Measurements from ENCODE around the gene RAPGEF5. TPM values are rescaled to one million over a fixed set of nuclear protein-coding genes. Genes with fewer than 3 reads are reported as not detected.

Gene RAPGEF5
- total RNA-seq, 1 donor from 2014 or later, result 0.70 TPM

- intact Hi-C loops (cut with micrococcal nuclease), result no loop called here
- Mint-ChIP-seq H3K27ac (no peak overlapping the region), H3K4me1 (ENCODE audit: low read depth) (no peaks in the 10 kb centered on the region), H3K4me3 (no peak overlapping the region), H3K9me3 (no peaks in the 10 kb centered on the region), H3K36me3 (ENCODE audit: low read depth) (no peaks in the 10 kb centered on the region), H3K27me3 (ENCODE audit: insufficient read depth) (peaks cover 11% of the 10 kb centered on the region)
- DNase-seq (ENCODE audit: low spot score), result no peak
Measured at GRCh38 chr7:22332461-22332870, 24.5 kb downstream of the RAPGEF5 start.

GRCh38 chr7:22331704-22332103 is 25.2 kb downstream of the RAPGEF5 start:
- Mint-ChIP-seq H3K27me3 (ENCODE audit: insufficient read depth) (peaks cover 11% of the 10 kb centered on the region), H3K36me3 (ENCODE audit: low read depth) (no peaks in the 10 kb centered on the region), H3K4me1 (ENCODE audit: low read depth) (no peaks in the 10 kb centered on the region), H3K4me3 (no peak overlapping the region), H3K27ac (no peak overlapping the region), H3K9me3 (no peaks in the 10 kb centered on the region)
- intact Hi-C loops (cut with micrococcal nuclease), result no loop called here
- no peak for DNase-seq (ENCODE audit: low spot score)

- Mint-ChIP-seq H3K36me3 (ENCODE audit: low read depth) (no peaks in the 10 kb centered on the region), H3K9me3 (no peaks in the 10 kb centered on the region), H3K4me1 (ENCODE audit: low read depth) (no peaks in the 10 kb centered on the region), H3K4me3 (no peak overlapping the region), H3K27ac (no peak overlapping the region), H3K27me3 (ENCODE audit: insufficient read depth) (peaks cover 11% of the 10 kb centered on the region)
- intact Hi-C loops (cut with micrococcal nuclease), result no loop called here
- DNase-seq (ENCODE audit: low spot score), result no peak
Measured at GRCh38 chr7:22330903-22331302, 26.1 kb downstream of the RAPGEF5 start.

- H3K4me1 Mint-ChIP-seq (ENCODE audit: low read depth), result no peaks in the 10 kb centered on the region
- peaks cover 8% of the 10 kb centered on the region for H3K27me3 Mint-ChIP-seq (ENCODE audit: insufficient read depth)
- no peak overlapping the region for H3K27ac Mint-ChIP-seq
- no peaks in the 10 kb centered on the region for H3K36me3 Mint-ChIP-seq (ENCODE audit: low read depth)
- no peak overlapping the region for H3K4me3 Mint-ChIP-seq
- intact Hi-C loops (cut with micrococcal nuclease), result no loop called here
- H3K9me3 Mint-ChIP-seq, result no peaks in the 10 kb centered on the region
- no peak for DNase-seq (ENCODE audit: low spot score)
Measured at GRCh38 chr7:22329816-22330524, 27.0 kb downstream of the RAPGEF5 start.

- Mint-ChIP-seq H3K9me3 (no peaks in the 10 kb centered on the region), H3K4me1 (ENCODE audit: low read depth) (no peaks in the 10 kb centered on the region), H3K27ac (no peak overlapping the region), H3K36me3 (ENCODE audit: low read depth) (no peaks in the 10 kb centered on the region), H3K4me3 (no peak overlapping the region), H3K27me3 (ENCODE audit: insufficient read depth) (peaks cover 7% of the 10 kb centered on the region)
- intact Hi-C loops (cut with micrococcal nuclease), result no loop called here
- DNase-seq (ENCODE audit: low spot score), result no peak
Measured at GRCh38 chr7:22326181-22326580, 30.8 kb downstream of the RAPGEF5 start.

- peaks cover 9% of the 10 kb centered on the region for H3K27me3 Mint-ChIP-seq (ENCODE audit: insufficient read depth)
- H3K4me1 Mint-ChIP-seq (ENCODE audit: low read depth), result no peaks in the 10 kb centered on the region
- no peak overlapping the region for H3K4me3 Mint-ChIP-seq
- intact Hi-C loops (cut with micrococcal nuclease), result no loop called here
- H3K9me3 Mint-ChIP-seq, result no peaks in the 10 kb centered on the region
- no peaks in the 10 kb centered on the region for H3K36me3 Mint-ChIP-seq (ENCODE audit: low read depth)
- no peak for DNase-seq (ENCODE audit: low spot score)
- no peak overlapping the region for H3K27ac Mint-ChIP-seq
Measured at GRCh38 chr7:22325671-22326070, 31.3 kb downstream of the RAPGEF5 start.

- intact Hi-C loops (cut with micrococcal nuclease), result no loop called here
- no peak overlapping the region for H3K27ac Mint-ChIP-seq
- no peaks in the 10 kb centered on the region for H3K9me3 Mint-ChIP-seq
- H3K4me3 Mint-ChIP-seq, result no peak overlapping the region
- H3K27me3 Mint-ChIP-seq (ENCODE audit: insufficient read depth), result peaks cover 11% of the 10 kb centered on the region
- DNase-seq (ENCODE audit: low spot score), result no peak
- no peaks in the 10 kb centered on the region for H3K36me3 Mint-ChIP-seq (ENCODE audit: low read depth)
- no peaks in the 10 kb centered on the region for H3K4me1 Mint-ChIP-seq (ENCODE audit: low read depth)
Measured at GRCh38 chr7:22323714-22324113, 33.2 kb downstream of the RAPGEF5 start.

GRCh38 chr7:22320416-22320815 is 36.5 kb downstream of the RAPGEF5 start:
- Mint-ChIP-seq H3K4me3 (no peak overlapping the region), H3K9me3 (no peaks in the 10 kb centered on the region), H3K27ac (no peak overlapping the region), H3K4me1 (ENCODE audit: low read depth) (no peaks in the 10 kb centered on the region), H3K27me3 (ENCODE audit: insufficient read depth) (peaks cover 9% of the 10 kb centered on the region), H3K36me3 (ENCODE audit: low read depth) (no peaks in the 10 kb centered on the region)
- intact Hi-C loops (cut with micrococcal nuclease), result no loop called here
- DNase-seq (ENCODE audit: low spot score), result no peak

GRCh38 chr7:22319424-22320403 is 37.2 kb downstream of the RAPGEF5 start:
- no peak overlapping the region for H3K4me3 Mint-ChIP-seq
- peaks cover 9% of the 10 kb centered on the region for H3K27me3 Mint-ChIP-seq (ENCODE audit: insufficient read depth)
- no peaks in the 10 kb centered on the region for H3K9me3 Mint-ChIP-seq
- no peaks in the 10 kb centered on the region for H3K36me3 Mint-ChIP-seq (ENCODE audit: low read depth)
- no peak for DNase-seq (ENCODE audit: low spot score)
- H3K4me1 Mint-ChIP-seq (ENCODE audit: low read depth), result no peaks in the 10 kb centered on the region
- intact Hi-C loops (cut with micrococcal nuclease), result no loop called here
- no peak overlapping the region for H3K27ac Mint-ChIP-seq

GRCh38 chr7:22318376-22318775 is 38.6 kb downstream of the RAPGEF5 start:
- DNase-seq (ENCODE audit: low spot score), result no peak
- intact Hi-C loops (cut with micrococcal nuclease), result no loop called here
- no peaks in the 10 kb centered on the region for H3K9me3 Mint-ChIP-seq
- H3K27ac Mint-ChIP-seq, result no peak overlapping the region
- H3K36me3 Mint-ChIP-seq (ENCODE audit: low read depth), result no peaks in the 10 kb centered on the region
- H3K27me3 Mint-ChIP-seq (ENCODE audit: insufficient read depth), result peaks cover 9% of the 10 kb centered on the region
- no peak overlapping the region for H3K4me3 Mint-ChIP-seq
- no peaks in the 10 kb centered on the region for H3K4me1 Mint-ChIP-seq (ENCODE audit: low read depth)

- no peaks in the 10 kb centered on the region for H3K9me3 Mint-ChIP-seq
- peaks cover 9% of the 10 kb centered on the region for H3K27me3 Mint-ChIP-seq (ENCODE audit: insufficient read depth)
- no peaks in the 10 kb centered on the region for H3K4me1 Mint-ChIP-seq (ENCODE audit: low read depth)
- no peaks in the 10 kb centered on the region for H3K36me3 Mint-ChIP-seq (ENCODE audit: low read depth)
- no peak for DNase-seq (ENCODE audit: low spot score)
- intact Hi-C loops (cut with micrococcal nuclease), result no loop called here
- no peak overlapping the region for H3K27ac Mint-ChIP-seq
- no peak overlapping the region for H3K4me3 Mint-ChIP-seq
Measured at GRCh38 chr7:22317632-22318031, 39.3 kb downstream of the RAPGEF5 start.

GRCh38 chr7:22316914-22317313 is 40.0 kb downstream of the RAPGEF5 start:
- Mint-ChIP-seq H3K27me3 (ENCODE audit: insufficient read depth) (peaks cover 8% of the 10 kb centered on the region), H3K27ac (no peak overlapping the region), H3K4me3 (no peak overlapping the region), H3K36me3 (ENCODE audit: low read depth) (no peaks in the 10 kb centered on the region), H3K4me1 (ENCODE audit: low read depth) (no peaks in the 10 kb centered on the region), H3K9me3 (no peaks in the 10 kb centered on the region)
- DNase-seq (ENCODE audit: low spot score), result no peak
- intact Hi-C loops (cut with micrococcal nuclease), result no loop called here

- H3K4me3 Mint-ChIP-seq, result no peak overlapping the region
- intact Hi-C loops (cut with micrococcal nuclease), result no loop called here
- no peak for DNase-seq (ENCODE audit: low spot score)
- peaks cover 6% of the 10 kb centered on the region for H3K27me3 Mint-ChIP-seq (ENCODE audit: insufficient read depth)
- no peak overlapping the region for H3K27ac Mint-ChIP-seq
- no peaks in the 10 kb centered on the region for H3K36me3 Mint-ChIP-seq (ENCODE audit: low read depth)
- no peaks in the 10 kb centered on the region for H3K4me1 Mint-ChIP-seq (ENCODE audit: low read depth)
- H3K9me3 Mint-ChIP-seq, result no peaks in the 10 kb centered on the region
Measured at GRCh38 chr7:22307816-22308215, 49.1 kb downstream of the RAPGEF5 start.
